Stimulated activated CD4-positive, alpha-beta T cell treated with anti-CD3 and anti-CD28 coated beads, Interleukin-15, amount 100 ng/mL, for 1 hour (primary cell): ENCODE measurements around the gene CACNA1C.
A peak's percentile ranks its signal among the peaks of the same experiment; 100 is the strongest.
"Not testable (repeated sequence)": the region's sequence is repeated elsewhere in the genome, so short reads cannot be mapped to it uniquely, and the experiment has no call there.

ENCODE experiments used
- DNase-seq, 2 donors: peaks; one replicate each; pipeline ENCODE4 v3.0.0-alpha.2; 2020; ENCODE audit warnings: low read depth in 1 of 2, low spot score in 1 of 2

Gene CACNA1C

GRCh38 chr12:2678426-2678825, 625.6 kb downstream of the CACNA1C start:
- DNase-seq = no peak

DNA sequence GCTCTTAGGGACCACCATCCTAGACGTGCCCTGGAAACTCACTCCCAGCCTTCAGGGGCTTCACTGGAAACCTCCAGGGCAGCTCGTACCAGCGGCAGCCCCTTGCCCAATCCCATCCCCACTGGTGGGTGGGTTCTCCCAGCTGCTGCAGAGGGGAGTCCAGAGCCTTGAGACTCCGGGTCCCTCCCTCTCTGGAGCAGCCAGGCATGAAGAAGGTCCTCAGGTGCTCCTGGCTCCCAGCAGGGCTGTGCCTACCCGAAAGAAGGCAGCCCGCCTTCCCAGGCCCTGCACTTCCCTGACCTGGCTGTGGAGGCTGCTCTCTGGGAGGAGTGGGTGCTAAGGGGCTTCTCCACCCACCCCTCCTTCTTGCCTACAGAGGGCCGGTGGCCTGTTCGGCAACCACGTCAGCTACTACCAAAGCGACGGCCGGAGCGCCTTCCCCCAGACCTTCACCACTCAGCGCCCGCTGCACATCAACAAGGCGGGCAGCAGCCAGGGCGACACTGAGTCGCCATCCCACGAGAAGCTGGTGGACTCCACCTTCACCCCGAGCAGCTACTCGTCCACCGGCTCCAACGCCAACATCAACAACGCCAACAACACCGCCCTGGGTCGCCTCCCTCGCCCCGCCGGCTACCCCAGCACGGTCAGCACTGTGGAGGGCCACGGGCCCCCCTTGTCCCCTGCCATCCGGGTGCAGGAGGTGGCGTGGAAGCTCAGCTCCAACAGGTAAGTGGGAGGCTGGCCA, 626.5 kb downstream of the CACNA1C start:
- no peak for DNase-seq

- DNase-seq = no peak
Measured at GRCh38 chr12:2679816-2680675, 627.3 kb downstream of the CACNA1C start.

DNA sequence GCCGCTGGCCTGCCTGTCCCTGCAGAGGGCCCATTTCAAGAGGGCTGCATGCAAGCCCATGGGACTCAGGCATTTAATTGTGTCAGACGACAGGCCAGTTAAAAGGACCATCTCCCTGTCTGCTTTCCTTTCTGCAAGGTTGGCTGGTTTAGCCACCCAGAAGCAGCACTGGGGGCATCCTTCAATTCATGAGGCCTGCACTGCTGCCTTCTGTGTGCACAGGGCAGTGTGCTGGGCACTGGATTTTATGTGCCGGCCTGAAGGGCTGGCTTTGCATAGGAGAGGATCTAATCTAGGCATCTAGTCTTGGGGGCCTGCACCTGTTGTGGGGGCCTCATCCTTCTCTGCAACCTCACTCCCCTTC, 627.9 kb downstream of the CACNA1C start:
- DNase-seq = no peak

- no peak for DNase-seq
Measured at GRCh38 chr12:2681450-2682205, 628.8 kb downstream of the CACNA1C start.

DNA sequence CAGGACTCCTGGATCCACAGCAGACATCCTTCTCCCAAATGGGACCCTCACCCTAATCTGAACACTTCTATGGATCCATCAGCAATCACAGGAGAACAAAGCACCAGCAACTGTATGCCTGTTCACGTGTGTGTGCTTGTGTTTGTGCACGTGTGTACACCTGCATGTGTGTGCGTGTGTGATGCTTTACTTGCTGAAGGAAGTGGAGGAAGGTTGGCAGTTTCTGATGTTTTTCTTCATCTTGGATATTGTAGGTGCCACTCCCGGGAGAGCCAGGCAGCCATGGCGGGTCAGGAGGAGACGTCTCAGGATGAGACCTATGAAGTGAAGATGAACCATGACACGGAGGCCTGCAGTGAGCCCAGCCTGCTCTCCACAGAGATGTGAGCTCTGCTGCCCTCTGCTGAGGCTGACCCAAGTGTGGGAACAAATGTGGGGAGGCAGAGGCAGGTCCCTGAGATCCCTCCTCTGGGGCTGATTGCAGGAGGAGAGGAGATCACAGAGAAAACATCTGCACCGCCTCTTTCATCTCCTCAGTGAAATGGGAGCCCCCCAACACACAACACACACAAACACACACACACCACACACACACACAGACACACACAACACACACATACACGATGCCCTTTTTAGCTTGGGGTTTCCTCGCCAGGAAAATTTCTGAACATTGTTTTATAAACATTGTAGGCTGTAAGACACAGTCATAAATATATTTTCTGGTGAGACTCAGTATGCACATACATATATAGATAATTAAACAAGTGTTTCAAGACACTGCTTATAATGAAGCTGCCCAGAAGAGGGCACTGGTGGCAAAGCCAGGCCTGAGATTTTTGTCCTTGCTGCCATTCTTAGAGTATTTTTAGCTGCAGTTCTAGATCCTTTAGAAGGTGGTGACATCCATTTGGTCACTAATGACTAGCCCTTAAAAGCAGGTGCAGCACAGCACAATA, 629.8 kb downstream of the CACNA1C start:
- no peak for DNase-seq

- no peak for DNase-seq
Measured at GRCh38 chr12:2683283-2684025, 630.7 kb downstream of the CACNA1C start.

- DNase-seq = not testable (repeated sequence)
Measured at GRCh38 chr12:2684026-2684325, 631.2 kb downstream of the CACNA1C start.

DNA sequence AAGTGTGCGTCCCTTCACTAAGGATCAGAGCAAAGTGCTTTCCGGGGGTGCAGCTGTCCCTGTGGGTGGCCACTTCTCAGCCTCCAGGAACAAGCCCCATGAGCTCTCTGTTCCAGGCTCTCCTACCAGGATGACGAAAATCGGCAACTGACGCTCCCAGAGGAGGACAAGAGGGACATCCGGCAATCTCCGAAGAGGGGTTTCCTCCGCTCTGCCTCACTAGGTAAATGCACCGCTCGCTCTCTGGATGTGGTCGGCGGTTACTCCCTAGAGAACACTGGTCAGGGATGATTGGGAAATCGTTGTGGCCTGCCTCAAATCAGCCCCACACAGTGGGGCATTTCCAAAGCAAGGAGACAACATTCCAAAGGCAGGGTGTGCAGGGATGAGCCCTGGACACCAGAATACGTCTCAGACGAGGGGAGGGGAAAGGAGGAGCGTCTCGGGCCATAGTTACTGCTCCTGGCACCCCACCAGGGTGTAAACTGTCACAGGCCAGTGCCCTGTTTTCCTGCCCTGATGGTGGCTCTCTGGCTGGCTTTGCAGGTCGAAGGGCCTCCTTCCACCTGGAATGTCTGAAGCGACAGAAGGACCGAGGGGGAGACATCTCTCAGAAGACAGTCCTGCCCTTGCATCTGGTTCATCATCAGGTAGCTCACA, 633.0 kb downstream of the CACNA1C start:
- not testable (repeated sequence) for DNase-seq

DNA sequence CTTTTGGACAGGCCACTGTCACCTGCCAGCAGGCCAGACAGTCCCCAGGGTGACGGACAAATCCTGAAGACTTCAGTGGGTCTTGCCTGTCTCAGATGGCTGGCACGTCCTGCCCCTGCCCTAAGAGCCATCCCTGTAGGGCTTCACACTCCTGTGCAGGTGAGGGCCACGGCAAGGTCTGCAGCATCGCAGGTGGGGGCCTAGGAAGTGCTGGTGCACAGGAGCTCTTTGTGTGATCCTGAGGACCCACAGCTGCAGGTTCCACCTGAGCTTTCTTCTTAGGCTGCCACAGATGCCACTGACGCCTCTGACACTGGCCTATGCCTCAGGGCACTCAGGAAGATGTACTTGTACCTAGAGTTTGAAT, 633.5 kb downstream of the CACNA1C start:
- DNase-seq = no peak

DNA sequence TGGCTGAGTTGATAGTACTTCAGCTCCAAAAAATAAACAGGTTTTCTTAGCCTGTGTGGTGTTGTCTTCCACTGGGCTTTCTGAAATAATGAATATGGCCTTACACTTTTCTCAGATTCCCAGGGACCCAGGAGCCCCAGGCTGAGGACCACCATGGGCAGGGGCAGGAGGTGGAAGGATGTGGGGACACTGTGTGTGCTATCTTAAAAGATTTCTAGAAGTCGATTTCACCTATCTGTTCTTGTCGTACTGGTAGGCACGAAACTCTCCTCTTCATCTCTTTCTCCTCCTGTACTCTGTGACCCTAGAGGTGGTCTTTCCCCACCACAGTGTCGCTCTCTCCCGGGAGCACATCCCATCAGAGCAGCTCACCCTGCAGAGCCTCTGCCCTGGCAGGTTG, 634.3 kb downstream of the CACNA1C start:
- DNase-seq = no peak

- DNase-seq = no peak
Measured at GRCh38 chr12:2687726-2688125, 634.9 kb downstream of the CACNA1C start.

DNA sequence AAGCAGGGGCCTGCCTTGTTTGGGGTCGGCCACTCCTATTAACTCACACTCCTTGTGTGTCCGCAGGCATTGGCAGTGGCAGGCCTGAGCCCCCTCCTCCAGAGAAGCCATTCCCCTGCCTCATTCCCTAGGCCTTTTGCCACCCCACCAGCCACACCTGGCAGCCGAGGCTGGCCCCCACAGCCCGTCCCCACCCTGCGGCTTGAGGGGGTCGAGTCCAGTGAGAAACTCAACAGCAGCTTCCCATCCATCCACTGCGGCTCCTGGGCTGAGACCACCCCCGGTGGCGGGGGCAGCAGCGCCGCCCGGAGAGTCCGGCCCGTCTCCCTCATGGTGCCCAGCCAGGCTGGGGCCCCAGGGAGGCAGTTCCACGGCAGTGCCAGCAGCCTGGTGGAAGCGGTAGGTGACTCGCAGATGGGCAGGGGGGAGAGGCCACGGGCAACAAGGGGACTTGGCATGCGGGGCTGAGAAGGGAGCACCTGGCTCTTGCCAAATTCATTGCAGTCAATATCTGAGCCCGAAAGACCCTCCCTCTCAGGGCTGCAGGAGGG, 635.7 kb downstream of the CACNA1C start:
- no peak for DNase-seq

DNA sequence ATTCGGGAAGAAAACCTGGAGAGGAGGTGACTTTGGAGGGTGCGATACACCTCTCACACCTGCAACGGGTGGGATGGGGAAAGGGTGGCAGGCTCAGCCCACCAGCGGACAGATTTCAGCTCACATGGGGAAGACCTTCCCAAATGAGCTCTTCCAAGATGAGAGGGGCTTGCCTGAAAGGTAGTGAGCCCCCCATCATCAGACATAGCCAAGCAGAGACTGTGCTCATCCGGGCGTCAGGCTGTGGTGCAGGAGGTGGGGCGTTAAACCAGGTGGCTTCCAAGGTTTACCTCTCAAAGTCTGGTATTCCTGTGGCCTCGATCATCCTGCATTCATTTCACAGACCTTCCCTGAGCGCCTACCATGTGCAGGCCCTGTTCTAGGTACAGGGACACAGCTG, 636.6 kb downstream of the CACNA1C start:
- DNase-seq = no peak

GRCh38 chr12:2689879-2690278, 637.1 kb downstream of the CACNA1C start:
- no peak for DNase-seq

DNA sequence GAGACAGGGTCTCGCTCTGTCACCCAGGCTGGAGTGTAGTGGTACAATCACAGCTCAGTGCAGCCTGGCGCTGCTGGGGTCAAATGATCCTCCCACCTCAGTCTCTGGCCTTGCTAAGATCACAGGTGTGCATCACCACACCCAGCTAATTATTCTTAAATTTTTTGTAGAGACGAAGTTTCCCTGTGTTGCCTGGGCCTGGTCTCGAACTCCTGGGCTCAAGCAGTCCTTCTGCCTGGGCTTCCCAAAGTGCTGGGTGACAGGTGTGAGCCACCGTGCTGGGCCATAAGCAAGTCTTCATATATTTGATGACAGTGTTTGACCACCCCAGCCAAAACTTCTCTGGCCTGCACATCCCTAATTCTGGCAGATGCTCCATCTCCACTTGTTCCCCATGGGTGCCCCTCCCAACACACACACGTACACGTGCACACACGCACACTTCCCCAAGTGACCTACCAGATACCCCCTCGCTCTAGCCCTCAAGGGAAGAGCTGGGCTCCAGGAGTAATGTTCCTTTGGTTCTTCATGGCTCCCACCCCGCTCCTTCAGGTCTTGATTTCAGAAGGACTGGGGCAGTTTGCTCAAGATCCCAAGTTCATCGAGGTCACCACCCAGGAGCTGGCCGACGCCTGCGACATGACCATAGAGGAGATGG, 637.7 kb downstream of the CACNA1C start:
- DNase-seq = no peak

- DNase-seq = peak in 1 of 2 donors; percentile 34
Measured at GRCh38 chr12:2691006-2691344, 638.2 kb downstream of the CACNA1C start.

DNA sequence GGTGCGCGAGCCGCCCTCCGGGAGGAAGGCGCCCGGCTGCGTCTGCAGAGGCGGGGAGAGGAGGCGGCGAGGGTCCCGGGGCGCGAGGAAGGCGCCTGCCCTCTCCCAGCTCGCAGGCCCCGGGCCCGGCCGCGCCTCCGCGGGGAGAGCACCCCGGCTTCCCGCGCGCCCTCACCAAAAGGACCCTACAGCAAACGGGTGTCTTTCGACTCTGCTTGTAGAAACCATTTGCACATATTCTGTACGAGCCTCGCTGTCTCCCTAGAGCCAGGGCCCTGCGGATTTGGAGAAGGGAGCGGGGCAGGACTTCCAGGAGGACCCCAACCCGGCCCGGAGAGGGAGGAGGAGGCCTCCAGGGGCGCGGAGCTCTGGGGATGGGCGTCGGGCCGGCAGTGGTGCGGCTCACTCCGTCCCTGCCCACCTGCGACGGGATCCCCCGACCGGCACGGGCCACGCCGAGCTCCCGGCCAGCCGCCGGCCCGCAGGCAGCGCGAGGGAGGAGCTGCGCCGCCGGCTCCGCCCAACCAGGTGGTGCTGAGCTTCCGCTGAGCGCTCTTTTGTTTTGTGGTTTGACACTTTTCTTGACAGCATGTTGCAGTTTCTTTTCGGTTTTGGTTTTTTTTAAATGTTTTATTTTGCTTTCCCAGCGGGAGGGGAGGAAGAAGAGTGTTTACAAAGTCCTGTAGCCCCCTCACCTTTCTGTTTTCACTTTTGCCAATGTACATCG, 638.7 kb downstream of the CACNA1C start:
- DNase-seq = peak in 1 of 2 donors; percentile 30
